Measurements from ENCODE around the gene SEC22B. TPM values are rescaled to one million over a fixed set of nuclear protein-coding genes. Genes with fewer than 3 reads are reported as not detected.
"Not testable (repeated sequence)": the region's sequence is repeated elsewhere in the genome, so short reads cannot be mapped to it uniquely, and the experiment has no call there.

The SEC22B gene
- total RNA-seq (10 to 100 TPM; 23.2 to 24.9 TPM), total RNA-seq (46.7 to 106 (median 79.6) reads per million in 172 experiments)
- 29.4 TPM for polyA plus RNA-seq (2013, experiment 1 of 2)
- 26.5 TPM for polyA plus RNA-seq (2013, experiment 2 of 2)

DNA sequence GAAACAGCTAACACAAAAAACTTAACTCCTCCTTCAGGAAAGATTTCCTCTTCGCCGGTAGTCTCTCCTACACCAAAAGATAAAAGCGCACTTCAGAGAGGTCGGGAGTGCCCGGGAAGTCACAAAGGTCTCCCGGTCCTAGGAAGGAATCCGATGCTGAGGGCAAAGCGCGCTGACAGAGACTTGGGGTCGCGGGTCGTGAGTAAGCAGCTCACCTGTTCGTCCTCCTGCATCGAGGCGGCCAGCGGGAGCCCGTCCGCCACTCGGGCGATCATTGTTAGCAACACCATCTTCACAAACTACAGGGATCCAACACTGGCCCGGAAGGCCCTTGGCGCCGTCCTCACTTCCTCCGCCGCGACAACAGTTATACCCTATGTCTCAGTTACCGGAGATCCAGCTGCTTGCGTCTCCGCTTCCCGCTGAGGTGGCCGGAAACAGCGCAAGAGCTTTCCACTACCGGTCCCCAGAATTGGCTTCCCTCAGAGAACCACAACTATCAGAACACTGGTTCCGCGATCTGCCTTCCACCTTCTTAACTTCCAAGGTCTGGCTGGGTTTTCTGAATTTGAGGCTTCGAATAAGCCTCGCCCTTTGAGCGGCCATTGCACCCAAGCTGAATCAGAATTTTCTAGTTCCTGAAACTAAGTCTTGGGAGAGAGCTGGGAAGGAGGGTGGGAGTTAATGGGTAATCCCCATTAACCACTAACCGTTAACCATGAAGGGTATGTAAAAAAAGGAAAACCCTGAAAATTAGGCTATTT is at the start of gene SEC22B:
Gene SEC22B (minus strand): TSS at position 429 of the 764 bp plus-strand sequence. CDS start 139 bp downstream, at position 290.
- ChIA-PET CTCF (interaction anchor here (1.3 kb wide), 1 partner anchor 291 kb away, joined by 3 read pairs; no protein-coding TSS in a partner anchor), POLR2A (interaction anchor here (0.6 kb wide), 1 partner anchor 1036 kb away, joined by 3 read pairs; the partner anchor contains the start of gene WARS2)
- TF ChIP-seq, protein P1, sequence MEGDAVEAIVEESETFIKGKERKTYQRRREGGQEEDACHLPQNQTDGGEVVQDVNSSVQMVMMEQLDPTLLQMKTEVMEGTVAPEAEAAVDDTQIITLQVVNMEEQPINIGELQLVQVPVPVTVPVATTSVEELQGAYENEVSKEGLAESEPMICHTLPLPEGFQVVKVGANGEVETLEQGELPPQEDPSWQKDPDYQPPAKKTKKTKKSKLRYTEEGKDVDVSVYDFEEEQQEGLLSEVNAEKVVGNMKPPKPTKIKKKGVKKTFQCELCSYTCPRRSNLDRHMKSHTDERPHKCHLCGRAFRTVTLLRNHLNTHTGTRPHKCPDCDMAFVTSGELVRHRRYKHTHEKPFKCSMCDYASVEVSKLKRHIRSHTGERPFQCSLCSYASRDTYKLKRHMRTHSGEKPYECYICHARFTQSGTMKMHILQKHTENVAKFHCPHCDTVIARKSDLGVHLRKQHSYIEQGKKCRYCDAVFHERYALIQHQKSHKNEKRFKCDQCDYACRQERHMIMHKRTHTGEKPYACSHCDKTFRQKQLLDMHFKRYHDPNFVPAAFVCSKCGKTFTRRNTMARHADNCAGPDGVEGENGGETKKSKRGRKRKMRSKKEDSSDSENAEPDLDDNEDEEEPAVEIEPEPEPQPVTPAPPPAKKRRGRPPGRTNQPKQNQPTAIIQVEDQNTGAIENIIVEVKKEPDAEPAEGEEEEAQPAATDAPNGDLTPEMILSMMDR (IDR thresholded peaks at IDR 0.05), result no peak
- H3K36me3 Mint-ChIP-seq (ENCODE audit: low read depth), result peaks cover 9% of the 10 kb centered on the region
- H3K4me1 Mint-ChIP-seq (ENCODE audit: low read depth), result peaks cover 34% of the 10 kb centered on the region
- Histone ChIP-seq H3K27ac (ENCODE audit: low read depth in 1 of 2, low read length in 2 of 2) (peak within 1 kb of the TSS; percentile 78 to 90), H3K4me3 (ENCODE audit: low read length) (peak within 1 kb of the TSS; percentile 91), H3K36me3 (ENCODE audit: insufficient read depth, low read length) (no peaks in the 10 kb centered on the region), H3K27me3 (ENCODE audit: control insufficient read depth in 1 of 2, insufficient read depth in 2 of 2, low read length in 2 of 2) (no peaks in the 10 kb centered on the region), H3K9me3 (ENCODE audit: control insufficient read depth in 1 of 2, insufficient read depth in 1 of 2, low read length in 2 of 2) (no peaks in the 10 kb centered on the region), H3K4me1 (ENCODE audit: insufficient read depth, low read length) (peaks cover 9% of the 10 kb centered on the region)
- H3K27ac Mint-ChIP-seq, result peak within 1 kb of the TSS; percentile 94
- ATAC-seq (ENCODE audit: poor library complexity), result peak; percentile 96
- no peaks in the 10 kb centered on the region for H3K9me3 Mint-ChIP-seq
- DNase-seq, result peak; percentile 78 to 97 (median 84)
- H3K27me3 Mint-ChIP-seq, result no peaks in the 10 kb centered on the region
- H3K4me3 Mint-ChIP-seq, result peak within 1 kb of the TSS; percentile 96
- intact Hi-C loops (cut with DNase I, micrococcal nuclease), result no loop called here

- H3K27me3 Mint-ChIP-seq, result not testable (repeated sequence)
Observed at GRCh38 chr1:120217933-120218332, 41.6 kb upstream of the SEC22B start.

DNA sequence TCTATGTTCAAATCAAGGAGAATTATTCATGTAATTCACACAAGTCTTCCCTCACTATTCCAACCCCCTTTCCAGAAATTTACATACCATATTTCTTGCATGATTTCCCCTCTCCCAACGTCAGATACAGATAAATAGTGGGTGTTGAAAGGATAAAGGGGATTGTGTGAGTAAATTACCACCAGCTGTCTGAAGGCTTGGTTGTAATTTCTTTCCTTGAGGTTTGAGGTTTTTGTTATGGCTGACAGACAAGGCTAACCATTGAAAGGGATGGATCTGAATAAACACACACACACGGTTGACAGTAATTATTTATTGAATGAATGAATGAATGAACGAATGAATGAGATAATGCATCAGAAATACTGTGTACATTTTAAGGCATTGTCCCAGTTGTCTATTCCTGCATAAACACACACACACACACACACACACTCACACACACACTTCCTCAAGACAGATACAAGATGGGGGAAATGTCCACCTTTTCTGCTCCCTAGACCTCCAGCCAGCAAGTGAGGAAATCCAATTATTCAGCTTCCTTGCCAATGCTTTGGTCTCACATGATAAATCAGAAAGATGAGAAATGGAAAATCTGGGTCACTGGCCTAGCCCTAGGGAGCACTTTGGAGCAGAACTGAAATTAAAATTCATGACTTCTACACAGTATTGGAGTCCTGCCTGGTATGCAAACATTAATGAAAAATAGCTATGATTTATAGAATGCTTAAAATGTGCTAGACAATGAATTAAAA is 41.0 kb upstream of the SEC22B start:
- H3K9me3 Mint-ChIP-seq; H3K4me3 ChIP-seq (ENCODE audit: low read length); H3K4me3 Mint-ChIP-seq; H3K4me1 Mint-ChIP-seq (ENCODE audit: low read depth); H3K4me1 ChIP-seq (ENCODE audit: insufficient read depth, low read length); H3K27me3 ChIP-seq (ENCODE audit: control insufficient read depth in 1 of 2, insufficient read depth in 2 of 2, low read length in 2 of 2); H3K36me3 Mint-ChIP-seq (ENCODE audit: low read depth); CTCF ChIA-PET; DNase-seq; intact Hi-C loops (cut with DNase I, micrococcal nuclease); H3K9me3 ChIP-seq (ENCODE audit: control insufficient read depth in 1 of 2, insufficient read depth in 1 of 2, low read length in 2 of 2); H3K27ac Mint-ChIP-seq; H3K27ac ChIP-seq (ENCODE audit: low read depth in 1 of 2, low read length in 2 of 2); ATAC-seq (ENCODE audit: poor library complexity); H3K27me3 Mint-ChIP-seq; POLR2A ChIA-PET; H3K36me3 ChIP-seq (ENCODE audit: insufficient read depth, low read length): not testable (repeated sequence)

More at GRCh38 chr1:120217933-120218332, 41.6 kb upstream of the SEC22B start:
- H3K4me3 Mint-ChIP-seq; DNase-seq; H3K4me3 ChIP-seq (ENCODE audit: low read length); H3K4me1 ChIP-seq (ENCODE audit: insufficient read depth, low read length); H3K27ac ChIP-seq (ENCODE audit: low read depth in 1 of 2, low read length in 2 of 2); H3K36me3 ChIP-seq (ENCODE audit: insufficient read depth, low read length); intact Hi-C loops (cut with DNase I, micrococcal nuclease); H3K27me3 ChIP-seq (ENCODE audit: control insufficient read depth in 1 of 2, insufficient read depth in 2 of 2, low read length in 2 of 2); H3K9me3 ChIP-seq (ENCODE audit: control insufficient read depth in 1 of 2, insufficient read depth in 1 of 2, low read length in 2 of 2); H3K27ac Mint-ChIP-seq; H3K9me3 Mint-ChIP-seq; H3K4me1 Mint-ChIP-seq (ENCODE audit: low read depth); POLR2A ChIA-PET; H3K36me3 Mint-ChIP-seq (ENCODE audit: low read depth); CTCF ChIA-PET; ATAC-seq (ENCODE audit: poor library complexity): not testable (repeated sequence)

DNA sequence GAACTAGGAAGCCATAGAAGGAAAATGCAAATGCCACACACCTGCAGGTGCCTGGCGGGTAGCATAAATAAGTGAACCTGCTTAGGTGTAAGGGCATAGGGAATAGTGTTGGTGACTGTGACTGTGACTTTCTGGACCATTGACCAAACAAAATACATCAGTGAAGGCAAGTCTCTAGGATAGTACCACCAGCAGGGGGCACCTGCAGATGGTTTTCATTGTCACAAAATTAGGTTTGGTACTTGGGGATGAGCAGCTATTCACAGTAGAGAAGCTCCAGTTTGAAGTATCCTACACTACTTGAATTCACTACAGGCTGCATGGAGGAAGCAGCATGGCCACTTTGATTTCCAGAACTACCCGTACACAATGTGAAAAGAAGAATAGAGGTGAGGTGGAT is 37.3 kb upstream of the SEC22B start:
- CTCF ChIA-PET, result not testable (repeated sequence)
- ATAC-seq (ENCODE audit: poor library complexity), result peak; percentile 60

GRCh38 chr1:120210754-120211153 is 34.4 kb upstream of the SEC22B start:
- CTCF ChIA-PET; H3K4me1 Mint-ChIP-seq (ENCODE audit: low read depth); DNase-seq; POLR2A ChIA-PET; H3K27ac Mint-ChIP-seq; H3K36me3 ChIP-seq (ENCODE audit: insufficient read depth, low read length); H3K27me3 Mint-ChIP-seq; H3K4me1 ChIP-seq (ENCODE audit: insufficient read depth, low read length); H3K9me3 Mint-ChIP-seq; H3K4me3 Mint-ChIP-seq; H3K4me3 ChIP-seq (ENCODE audit: low read length); H3K9me3 ChIP-seq (ENCODE audit: control insufficient read depth in 1 of 2, insufficient read depth in 1 of 2, low read length in 2 of 2); H3K36me3 Mint-ChIP-seq (ENCODE audit: low read depth); H3K27ac ChIP-seq (ENCODE audit: low read depth in 1 of 2, low read length in 2 of 2); intact Hi-C loops (cut with DNase I, micrococcal nuclease); ATAC-seq (ENCODE audit: poor library complexity); H3K27me3 ChIP-seq (ENCODE audit: control insufficient read depth in 1 of 2, insufficient read depth in 2 of 2, low read length in 2 of 2): not testable (repeated sequence)

More for the DNA sequence above, 37.3 kb upstream of the SEC22B start:
- H3K4me3 ChIP-seq (ENCODE audit: low read length); H3K27ac ChIP-seq (ENCODE audit: low read depth in 1 of 2, low read length in 2 of 2); H3K4me1 ChIP-seq (ENCODE audit: insufficient read depth, low read length); intact Hi-C loops (cut with DNase I, micrococcal nuclease); H3K9me3 Mint-ChIP-seq; POLR2A ChIA-PET; H3K27me3 ChIP-seq (ENCODE audit: control insufficient read depth in 1 of 2, insufficient read depth in 2 of 2, low read length in 2 of 2); H3K36me3 Mint-ChIP-seq (ENCODE audit: low read depth); H3K9me3 ChIP-seq (ENCODE audit: control insufficient read depth in 1 of 2, insufficient read depth in 1 of 2, low read length in 2 of 2); H3K27ac Mint-ChIP-seq; H3K36me3 ChIP-seq (ENCODE audit: insufficient read depth, low read length); H3K27me3 Mint-ChIP-seq; DNase-seq; H3K4me1 Mint-ChIP-seq (ENCODE audit: low read depth); H3K4me3 Mint-ChIP-seq: not testable (repeated sequence)
